HG02981 (cell line): Measurements from ENCODE around the gene DEFB131B.
"Not testable (repeated sequence)": the region's sequence is repeated elsewhere in the genome, so short reads cannot be mapped to it uniquely, and the experiment has no call there.

ENCODE experiments used
- ATAC-seq: cut with Tn5 transposase; IDR thresholded peaks from one replicate; pipeline ENCODE4 v1.9.1; 2021; ENCODE audit warnings: mild to moderate bottlenecking, moderate library complexity; ENCODE audit not compliant: unreplicated experiment

Gene DEFB131B

GRCh38 chr11:71878059-71878458 lies at the start of gene DEFB131B:
DEFB131B (plus strand) TSS chr11:71878453; CDS start chr11:71878453, 0 bp downstream.
- not testable (repeated sequence) for ATAC-seq

- not testable (repeated sequence) for ATAC-seq
Observed at GRCh38 chr11:71829247-71829646, 49.0 kb upstream of the DEFB131B start.

DNA sequence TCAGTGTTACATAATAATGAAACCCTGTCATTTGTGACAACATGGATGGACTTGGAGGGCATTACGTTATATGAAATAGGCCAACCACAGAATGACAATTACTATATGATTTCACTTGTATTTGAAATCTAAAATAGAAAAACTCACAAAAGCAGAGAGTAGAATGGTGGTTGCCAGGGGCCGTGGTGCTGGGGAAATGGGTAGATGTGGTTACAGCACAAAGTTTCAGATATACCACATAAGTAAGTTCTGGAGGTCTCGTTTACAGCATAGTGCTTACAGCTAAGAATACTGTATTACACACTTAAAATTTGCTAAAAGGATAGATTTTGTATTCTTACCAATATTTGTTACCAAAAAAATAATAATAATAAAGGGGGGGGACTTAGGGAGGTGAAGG lies 48.6 kb upstream of the DEFB131B start:
- not testable (repeated sequence) for ATAC-seq

- not testable (repeated sequence) for ATAC-seq
Observed at GRCh38 chr11:71832811-71833210, 45.4 kb upstream of the DEFB131B start, which contains the start of gene DEFB108B. DEFB108B (plus strand) TSS chr11:71833200; CDS start chr11:71833200, 0 bp downstream.

GRCh38 chr11:71842720-71843119 lies 35.5 kb upstream of the DEFB131B start:
- ATAC-seq: not testable (repeated sequence)

GRCh38 chr11:71843355-71843754 lies 34.9 kb upstream of the DEFB131B start:
- not testable (repeated sequence) for ATAC-seq

- no peak for ATAC-seq
Observed at GRCh38 chr11:71843858-71844257, 34.4 kb upstream of the DEFB131B start.

DNA sequence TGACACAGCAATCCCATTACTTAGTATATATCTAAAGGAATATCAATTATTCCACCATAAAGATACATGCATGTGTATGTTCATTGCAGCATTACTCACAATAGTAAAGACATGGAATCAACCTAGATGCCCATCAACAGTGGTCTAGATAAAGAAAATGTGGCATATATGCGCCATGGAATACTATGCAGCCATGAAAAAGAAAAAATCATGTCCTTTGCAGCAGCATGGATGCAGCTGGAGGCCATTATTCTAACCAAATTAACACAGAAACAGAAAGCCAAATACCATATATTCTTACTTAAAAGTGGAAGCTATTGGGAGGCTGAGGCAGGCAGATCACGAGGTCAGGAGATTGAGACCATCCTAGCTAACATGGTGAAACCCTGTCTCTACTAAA lies 24.4 kb upstream of the DEFB131B start:
- ATAC-seq: not testable (repeated sequence)

GRCh38 chr11:71855880-71856279 lies 22.4 kb upstream of the DEFB131B start:
- not testable (repeated sequence) for ATAC-seq

- ATAC-seq: not testable (repeated sequence)
Observed at GRCh38 chr11:71860835-71861234, 17.4 kb upstream of the DEFB131B start.

DNA sequence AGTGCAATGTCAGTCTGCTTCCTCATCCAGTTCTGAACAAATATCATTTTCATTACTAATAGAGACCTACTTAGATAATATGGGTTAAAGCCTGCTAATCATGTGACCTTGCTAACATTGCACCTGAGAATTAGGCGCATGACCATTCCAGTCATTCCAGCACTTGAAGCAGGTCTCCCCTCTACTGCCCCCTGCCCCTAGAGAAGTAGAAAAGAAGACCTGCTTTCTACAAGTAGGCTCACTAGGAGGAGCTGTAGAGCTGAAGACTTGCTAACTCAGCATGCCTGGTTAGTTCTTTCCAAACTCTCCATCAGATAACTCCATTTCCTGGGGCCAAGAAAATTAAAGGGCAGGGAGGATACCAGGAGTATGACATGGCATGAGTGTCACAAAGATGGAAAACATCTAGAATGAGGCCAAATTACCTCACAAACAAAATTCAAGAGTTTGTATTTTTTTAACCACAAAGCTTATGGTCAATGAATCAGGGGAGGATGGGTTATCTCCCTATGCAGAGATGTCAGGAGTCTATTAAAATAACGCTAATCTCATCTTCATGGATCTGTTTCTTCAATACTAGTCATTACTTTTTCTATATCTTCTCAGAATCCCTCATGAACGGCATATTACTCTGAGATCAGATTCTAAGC lies 14.2 kb upstream of the DEFB131B start:
- not testable (repeated sequence) for ATAC-seq

GRCh38 chr11:71867209-71867608 lies 11.0 kb upstream of the DEFB131B start:
- ATAC-seq: not testable (repeated sequence)

DNA sequence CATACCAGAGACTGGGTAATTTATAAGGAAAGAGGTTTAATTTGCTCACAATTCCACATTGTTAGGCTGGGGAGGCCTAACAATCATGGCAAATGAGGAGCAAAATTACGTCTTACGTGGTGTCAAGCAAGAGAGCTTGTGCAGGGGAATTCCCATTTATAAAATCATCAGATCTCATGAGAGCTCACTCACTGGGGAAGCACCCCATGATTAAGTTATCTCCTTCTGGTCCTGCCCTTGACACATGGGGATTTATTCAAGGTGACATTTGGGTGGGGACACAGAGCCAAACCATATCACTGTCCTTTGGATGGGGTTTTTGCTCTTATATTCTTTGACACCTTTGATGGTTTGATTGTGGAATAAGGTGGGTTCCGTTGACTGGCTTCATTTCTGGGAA lies 8.3 kb upstream of the DEFB131B start:
- ATAC-seq: not testable (repeated sequence)

DNA sequence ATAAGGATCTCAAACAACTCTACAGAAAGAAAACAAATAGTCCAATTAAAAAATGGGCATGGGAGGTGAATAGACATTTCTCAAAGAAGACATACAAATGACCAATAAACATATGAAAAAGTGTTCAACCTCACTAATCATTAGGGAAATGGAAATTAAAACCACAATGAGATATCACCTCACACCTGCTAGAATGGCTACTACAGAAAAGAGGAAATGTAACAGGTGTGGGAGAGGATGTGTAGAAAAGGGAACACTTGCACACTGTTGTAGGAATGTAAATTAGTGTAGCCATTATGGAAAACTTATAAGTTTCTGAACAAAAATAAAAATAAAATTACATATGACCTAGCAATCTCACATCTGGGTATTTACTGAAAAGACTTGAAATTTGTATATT lies 7.6 kb upstream of the DEFB131B start:
- ATAC-seq: not testable (repeated sequence)

GRCh38 chr11:71876262-71876661 lies 2.0 kb upstream of the DEFB131B start:
- not testable (repeated sequence) for ATAC-seq

GRCh38 chr11:71885806-71886205 lies 7.6 kb downstream of the DEFB131B start:
- ATAC-seq: not testable (repeated sequence)

DNA sequence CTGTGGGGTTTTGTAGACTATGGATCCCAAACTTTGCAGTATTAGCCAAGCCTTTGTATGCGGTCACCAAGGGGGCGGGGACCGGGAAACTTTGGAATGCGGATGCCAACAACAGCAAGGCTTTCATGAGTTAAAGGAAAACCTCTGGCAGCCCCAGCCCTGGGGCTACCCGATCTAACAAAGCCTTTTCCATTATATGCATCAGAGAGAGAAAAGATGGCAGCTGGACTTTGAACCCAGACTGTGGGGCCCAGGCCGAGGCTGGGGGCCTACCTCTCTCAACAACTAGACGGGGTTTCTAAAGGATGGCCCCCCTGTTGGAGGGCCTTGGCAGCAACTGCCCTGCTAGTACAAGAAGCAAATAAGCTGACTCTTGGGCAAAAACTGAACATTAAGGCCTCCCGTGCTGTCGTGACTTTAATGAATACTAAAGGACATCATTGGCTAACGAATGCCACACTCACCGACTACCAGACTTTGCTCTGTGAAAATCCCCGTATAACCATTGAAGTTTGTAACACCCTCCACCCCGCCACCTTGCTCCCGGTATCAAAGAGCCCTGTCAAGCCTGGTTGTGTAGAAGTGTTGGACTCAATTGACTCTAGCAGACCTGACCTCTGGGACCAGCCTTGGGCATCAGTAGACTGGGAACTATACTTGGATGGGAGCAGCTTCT lies 10.2 kb downstream of the DEFB131B start:
- ATAC-seq: not testable (repeated sequence)

GRCh38 chr11:71889181-71889872 lies 11.1 kb downstream of the DEFB131B start:
- ATAC-seq: not testable (repeated sequence)

- no peak for ATAC-seq
Observed at GRCh38 chr11:71895961-71896360, 17.7 kb downstream of the DEFB131B start.

DNA sequence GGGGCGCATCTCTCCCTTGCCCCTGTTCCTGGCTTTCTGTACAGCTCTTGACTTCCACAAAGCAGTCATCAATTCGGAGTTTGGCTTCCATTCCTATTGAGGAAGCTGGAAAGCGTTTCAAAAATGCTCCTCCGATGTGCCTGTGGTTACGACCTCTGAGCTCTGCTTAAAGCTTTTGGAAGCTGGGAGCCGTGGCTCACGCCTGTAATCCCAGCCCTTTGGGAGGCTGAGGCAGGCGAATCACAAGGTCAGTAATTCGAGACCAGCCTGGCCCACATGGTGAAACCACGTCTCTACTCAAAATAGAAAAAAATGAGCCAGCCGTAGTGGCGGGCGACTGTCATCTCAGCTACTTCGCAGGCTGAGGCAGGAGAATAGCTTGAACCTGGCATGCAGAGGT lies 22.9 kb downstream of the DEFB131B start:
- not testable (repeated sequence) for ATAC-seq

GRCh38 chr11:71908218-71908617 lies 30.0 kb downstream of the DEFB131B start:
- ATAC-seq: no peak
